HepG2 (cell line): Measurements from ENCODE around the gene PFKFB4. TPM values are rescaled to one million over a fixed set of nuclear protein-coding genes. Genes with fewer than 3 reads are reported as not detected.

Experiments used
- ATAC-seq: fragments of 200-7000 bp; cut with Tn5 transposase; 3 replicates; pipeline ENCODE4 v1.9.1; 2020; ENCODE audit warnings: mild to moderate bottlenecking, moderate library complexity
- BruUV-seq: library from RNA; stranded (reverse); fragments of 400-500 nt; replicated peaks from 2 replicates; lab custom pipeline; 2021; lab: Mats Ljungman, UMichigan
- CTCF ChIA-PET: fragments of 300-600 bp; formaldehyde crosslinking; extraction: SDS; loops from one replicate; lab custom pipeline; 2021; ENCODE audit warnings: low total read pairs, inconsistent platforms, low intra/inter-chr PET ratio; lab: Yijun Ruan, JAX
- POLR2A ChIA-PET: fragments of 350-600 bp; sonication (Branson Sonifier 250); formaldehyde crosslinking; loops from one replicate; lab custom pipeline; 2020; ENCODE audit warnings: antibody characterized with exemption, inconsistent platforms; lab: Yijun Ruan, JAX
- DNase-seq: peaks from one replicate; pipeline ENCODE4 v3.0.0-alpha.2; 2015; ENCODE audit warnings: low spot score
- FAIRE-seq: peaks from 3 replicates; lab custom pipeline; 2011; peaks lifted over from hg19 to GRCh38; lab: Jason Lieb, UNC
- H2AFZ ChIP-seq: one replicate; pipeline ENCODE4 v1.6.1; 2011; ENCODE audit warnings: low read length, inconsistent platforms
- H3K27ac ChIP-seq: fragments of 300-600 bp; 3 replicates; pipeline ENCODE4 v1.8.0; 2011; ENCODE audit warnings: mixed run types, mild to moderate bottlenecking, mixed read lengths, low read length, inconsistent platforms; ENCODE audit not compliant: insufficient read depth; ENCODE audit errors: extremely low read length
- H3K27me3 ChIP-seq, 2 experiments: fragments of 200-600 bp in 1 of 2; 2 replicates in 1 of 2; 3 replicates in 1 of 2; pipeline versions ENCODE4 v1.6.0 to v1.8.0; 2011; ENCODE audit warnings: low read length in 2 of 2, mild to moderate bottlenecking in 2 of 2, moderate library complexity in 2 of 2, inconsistent platforms in 1 of 2; ENCODE audit not compliant: insufficient read depth in 2 of 2, control insufficient read depth in 1 of 2
- H3K36me3 ChIP-seq, 2 experiments: fragments of 200-600 bp in 1 of 2; replicated peaks in 1 of 2; 2 replicates in 1 of 2; 3 replicates in 1 of 2; pipeline versions ENCODE4 v1.5.1 to v1.8.0; 2011; ENCODE audit warnings: low read length in 2 of 2, inconsistent platforms in 1 of 2; ENCODE audit not compliant: insufficient read depth in 2 of 2, control insufficient read depth in 1 of 2
- H3K4me1 ChIP-seq: 2 replicates; pipeline ENCODE4 v1.5.1; 2012; ENCODE audit warnings: low read length, inconsistent platforms; ENCODE audit not compliant: insufficient read depth
- H3K4me2 ChIP-seq: 2 replicates; pipeline ENCODE4 v1.6.0; 2011; ENCODE audit warnings: low read depth, low read length, inconsistent platforms
- H3K4me3 ChIP-seq, 3 experiments: fragments of 200-600 bp in 1 of 3; sonication (generic), shearing (Covaris generic) in 1 of 3; replicated peaks in 1 of 3; 2 replicates each; pipeline ENCODE4 v1.5.1; 2011 to 2016; ENCODE audit warnings: low read length in 3 of 3, inconsistent platforms in 2 of 3, low read depth in 2 of 3, mild to moderate bottlenecking in 2 of 3, control low read depth in 1 of 3, mixed read lengths in 1 of 3; ENCODE audit not compliant: insufficient read depth in 1 of 3
- H3K79me2 ChIP-seq: one replicate; pipeline ENCODE4 v1.6.1; 2011; ENCODE audit warnings: low read length, inconsistent platforms; ENCODE audit not compliant: insufficient read depth
- H3K9ac ChIP-seq: 2 replicates; pipeline ENCODE4 v1.6.0; 2011; ENCODE audit warnings: mild to moderate bottlenecking, low read depth, low read length, inconsistent platforms; ENCODE audit not compliant: insufficient read depth
- H3K9me3 ChIP-seq: 2 replicates; pipeline ENCODE4 v1.5.1; 2012; ENCODE audit warnings: mild to moderate bottlenecking, low read length
- H4K20me1 ChIP-seq: 2 replicates; pipeline ENCODE4 v1.6.0; 2011; ENCODE audit warnings: inconsistent platforms, mild to moderate bottlenecking, low read length, moderate library complexity; ENCODE audit not compliant: insufficient read depth
- AKAP8 ChIP-seq: sonication (generic); formaldehyde crosslinking; IDR thresholded peaks from 2 replicates; pipeline ENCODE4 v1.5.1; 2020; ENCODE audit warnings: mild to moderate bottlenecking, missing genetic modification reagents
- CSRNP2 ChIP-seq: sonication (generic); formaldehyde crosslinking; conservative IDR thresholded peaks from 2 replicates; pipeline ENCODE4 v1.8.0; 2022; ENCODE audit warnings: low read depth, missing genetic modification reagents
- ESRRA ChIP-seq: sonication (generic); formaldehyde crosslinking; IDR thresholded peaks from 2 replicates; pipeline ENCODE4 v1.5.1; 2020; ENCODE audit warnings: mild to moderate bottlenecking, low read depth, missing genetic modification reagents
- FOXK1 ChIP-seq: sonication (generic); formaldehyde crosslinking; IDR thresholded peaks from 2 replicates; pipeline ENCODE4 v1.4.0; 2020; ENCODE audit warnings: low read depth, missing genetic modification reagents, borderline replicate concordance
- HES4 ChIP-seq: sonication (generic); formaldehyde crosslinking; IDR thresholded peaks from 2 replicates; pipeline ENCODE4 v1.9.0; 2021; ENCODE audit warnings: mild to moderate bottlenecking, missing genetic modification reagents, borderline replicate concordance
- KAT7 ChIP-seq: IDR thresholded peaks from 2 replicates; pipeline ENCODE4 v1.6.1; 2018; ENCODE audit warnings: borderline replicate concordance, missing compliant biosample characterization
- MBNL3 ChIP-seq: fragments of 250-450 bp; sonication (Bioruptor Pico); conservative IDR thresholded peaks from 2 replicates; pipeline ENCODE4 v1.8.0; 2022; ENCODE audit warnings: mild to moderate bottlenecking, inconsistent platforms
- NFYB ChIP-seq: sonication (generic); formaldehyde crosslinking; IDR thresholded peaks from 2 replicates; pipeline ENCODE4 v1.4.0; 2020; ENCODE audit warnings: missing genetic modification reagents
- POLR2G ChIP-seq: fragments of 200-400 bp; formaldehyde crosslinking; IDR thresholded peaks from 2 replicates; pipeline ENCODE4 v1.6.1; 2018; ENCODE audit warnings: mild to moderate bottlenecking, low read depth, low read length, moderate library complexity
- TBX3 ChIP-seq: fragments of 450-650 bp; IDR thresholded peaks from 2 replicates; pipeline ENCODE4 v1.6.1; 2017; ENCODE audit warnings: antibody characterized with exemption, mild to moderate bottlenecking, inconsistent platforms, borderline replicate concordance
- ZFP1 ChIP-seq: IDR thresholded peaks from 2 replicates; pipeline ENCODE4 v1.6.1; 2016
- ZHX1 ChIP-seq: sonication (generic); formaldehyde crosslinking; IDR thresholded peaks from 2 replicates; pipeline ENCODE4 v1.8.1; 2022; ENCODE audit warnings: low read depth, mild to moderate bottlenecking, missing genetic modification reagents
- WGBS: methylation state at CpG from one replicate; pipeline ENCODE4 v1.1.6; 2017; ENCODE audit warnings: low lambda C conversion rate; 5-methylcytosine and 5-hydroxymethylcytosine counted together
- in situ Hi-C: cut with HindIII; loops from 2 replicates; pipeline ENCODE4 v1.10.0; 2017; ENCODE audit warnings: low pct_unique_long_range_greater_than_20kb; ENCODE audit not compliant: extremely low pct_ligation_motif_present
- intact Hi-C: fragments of 100-400 bp; cut with micrococcal nuclease; formaldehyde crosslinking; loops from one replicate; pipeline ENCODE4 v1.10.0; 2022; ENCODE audit not compliant: unreplicated experiment
- polyA plus RNA-seq, 8 experiments: library from polyadenylated mRNA; depleted of rRNA in 3 of 8; stranded (reverse) in 7 of 8; unstranded in 1 of 8; fragments of >200 nt; fragmentation: Illumina TruSeq in 4 of 8; extraction: Trizol in 4 of 8; gene quantifications; 2 replicates each; pipeline versions ENCODE4 v1.2.1 to v1.2.3, GENCODE V29; 2011 to 2016; ENCODE audit warnings: low read depth in 4 of 8, missing spikeins in 1 of 8, mixed read lengths in 1 of 8; ENCODE audit not compliant: insufficient read depth in 1 of 8
- total RNA-seq, 5 experiments: library from RNA; depleted of rRNA; stranded (reverse); fragments of >200 nt; fragmentation: Illumina TruSeq; extraction: Trizol; gene quantifications; 2 replicates each; pipeline ENCODE4 v1.2.3, GENCODE V29; 2016; ENCODE audit warnings: low read depth in 1 of 5
- TF ChIP-seq, protein P1 (sequence below), 2 experiments: IDR thresholded peaks; 2 replicates each; pipeline ENCODE4 v1.6.1; 2011 to 2012; ENCODE audit warnings: low read length in 2 of 2, borderline replicate concordance in 1 of 2, low read depth in 1 of 2, mild to moderate bottlenecking in 1 of 2, moderate library complexity in 1 of 2

Gene PFKFB4
- total and polyA plus RNA-seq, 2 of the 13 experiments (the other 11 are each of a cell fraction or from before 2014, with no cell fraction given): 7.1 to 103 TPM

DNA sequence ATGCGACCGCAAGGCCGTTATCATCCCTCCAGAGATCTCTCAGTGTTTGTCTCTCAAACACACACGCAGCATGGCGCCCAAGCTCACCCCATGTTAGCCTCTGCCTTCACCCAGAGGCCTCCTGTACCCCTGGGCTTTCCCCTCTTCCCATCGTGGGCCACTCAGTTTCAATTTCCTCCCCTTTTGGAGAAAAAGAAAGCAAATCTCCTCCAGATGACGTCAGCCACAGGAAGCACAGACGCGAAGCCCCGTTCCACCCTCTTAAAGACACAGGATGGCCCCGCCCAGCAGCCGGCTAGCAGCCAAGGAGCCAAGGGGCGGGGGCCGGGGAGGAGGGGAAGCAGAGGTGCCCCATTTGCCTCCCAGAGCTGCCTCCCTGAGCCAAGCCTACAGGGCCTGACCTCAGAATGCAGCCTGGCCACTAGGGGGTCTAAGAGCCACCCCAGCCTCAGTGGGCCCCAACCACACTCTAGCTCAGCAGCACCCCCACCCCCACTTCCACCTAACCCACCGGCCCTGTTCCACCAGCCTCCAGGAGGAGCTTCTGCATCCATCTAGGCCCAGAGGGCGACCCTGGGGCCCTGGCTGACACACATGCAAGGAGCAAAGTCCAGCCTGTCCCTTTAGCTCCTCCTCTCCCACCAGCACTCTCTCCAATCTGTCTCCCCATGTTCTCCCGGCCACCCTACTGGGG is 83.5 kb downstream of the PFKFB4 start:
- 1% methylated on average over 15 of the region's 17 CpGs for whole genome bisulfite sequencing
- Histone ChIP-seq H3K4me3 (peak overlapping the region; percentile 61 to 83 (median 65)), H3K9ac (peak overlapping the region; percentile 80), H3K9me3 (no peaks in the 10 kb centered on the region), H3K27ac (peak overlapping the region; percentile 89), H3K4me2 (peak overlapping the region; percentile 95), H2AFZ (no peak overlapping the region), H3K79me2 (peaks cover 4% of the 10 kb centered on the region), H3K36me3 (peaks cover 2 to 10% of the 10 kb centered on the region in 2 experiments; a peak in 1 of 5 replicates), H4K20me1 (no peaks in the 10 kb centered on the region), H3K4me1 (peaks cover 58% of the 10 kb centered on the region), H3K27me3 (no peaks in the 10 kb centered on the region; a peak in 1 of 5 replicates)
- in situ Hi-C loops (no loop called here), intact Hi-C loops (loop anchor here (2.0 kb wide), 2 partner anchors 34 to 84 kb away; partner anchors contain the start of gene PFKFB4)
- POLR2A ChIA-PET: interaction anchor here (0.8 to 3.2 kb wide), 43 partner anchors 8 to 661 kb away, joined by 3 to 41 read pairs (median 7); partner anchors contain the start of genes ATRIP, CCDC51, CDC25A and CELSR3
- peak; percentile 96 for DNase-seq
- peak; percentile 90 for ATAC-seq
- CTCF ChIA-PET: no interaction called here
- FAIRE-seq: peak; percentile 97
- TSS peak; percentile 80 for BruUV-seq
- TF ChIP-seq FOXK1 (CRISPR knock-in tag): peak; percentile 54; the same call in 1 of the 2 replicates
- TF ChIP-seq TBX3: peak; percentile 2; the same call in 1 of the 2 replicates
- 0 out of 2 replicates have a peak, but pooled peaks have one; percentile 71 for TF ChIP-seq ZFP1 (CRISPR knock-in tag)
- TF ChIP-seq, protein P1, sequence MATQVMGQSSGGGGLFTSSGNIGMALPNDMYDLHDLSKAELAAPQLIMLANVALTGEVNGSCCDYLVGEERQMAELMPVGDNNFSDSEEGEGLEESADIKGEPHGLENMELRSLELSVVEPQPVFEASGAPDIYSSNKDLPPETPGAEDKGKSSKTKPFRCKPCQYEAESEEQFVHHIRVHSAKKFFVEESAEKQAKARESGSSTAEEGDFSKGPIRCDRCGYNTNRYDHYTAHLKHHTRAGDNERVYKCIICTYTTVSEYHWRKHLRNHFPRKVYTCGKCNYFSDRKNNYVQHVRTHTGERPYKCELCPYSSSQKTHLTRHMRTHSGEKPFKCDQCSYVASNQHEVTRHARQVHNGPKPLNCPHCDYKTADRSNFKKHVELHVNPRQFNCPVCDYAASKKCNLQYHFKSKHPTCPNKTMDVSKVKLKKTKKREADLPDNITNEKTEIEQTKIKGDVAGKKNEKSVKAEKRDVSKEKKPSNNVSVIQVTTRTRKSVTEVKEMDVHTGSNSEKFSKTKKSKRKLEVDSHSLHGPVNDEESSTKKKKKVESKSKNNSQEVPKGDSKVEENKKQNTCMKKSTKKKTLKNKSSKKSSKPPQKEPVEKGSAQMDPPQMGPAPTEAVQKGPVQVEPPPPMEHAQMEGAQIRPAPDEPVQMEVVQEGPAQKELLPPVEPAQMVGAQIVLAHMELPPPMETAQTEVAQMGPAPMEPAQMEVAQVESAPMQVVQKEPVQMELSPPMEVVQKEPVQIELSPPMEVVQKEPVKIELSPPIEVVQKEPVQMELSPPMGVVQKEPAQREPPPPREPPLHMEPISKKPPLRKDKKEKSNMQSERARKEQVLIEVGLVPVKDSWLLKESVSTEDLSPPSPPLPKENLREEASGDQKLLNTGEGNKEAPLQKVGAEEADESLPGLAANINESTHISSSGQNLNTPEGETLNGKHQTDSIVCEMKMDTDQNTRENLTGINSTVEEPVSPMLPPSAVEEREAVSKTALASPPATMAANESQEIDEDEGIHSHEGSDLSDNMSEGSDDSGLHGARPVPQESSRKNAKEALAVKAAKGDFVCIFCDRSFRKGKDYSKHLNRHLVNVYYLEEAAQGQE (IDR thresholded peaks at IDR 0.05; ENCODE audit: borderline replicate concordance in 1 of 2, low read depth in 1 of 2, low read length in 2 of 2): peak in 1 of 2 experiments; percentile 51; a peak in 1 of 4 replicates
- peak; percentile 69; the same call in 1 of the 2 replicates for TF ChIP-seq ZHX1 (CRISPR knock-in tag)
- peak; percentile 89 for TF ChIP-seq POLR2G
- no peak for TF ChIP-seq CSRNP2 (CRISPR knock-in tag)
- peak; percentile 26; the same call in 1 of the 2 replicates for TF ChIP-seq KAT7
- peak; percentile 55; the same call in 1 of the 2 replicates for TF ChIP-seq AKAP8 (CRISPR knock-in tag)
- TF ChIP-seq NFYB (CRISPR knock-in tag): no peak
- TF ChIP-seq MBNL3 (CRISPR knock-in tag): no peak
- TF ChIP-seq HES4: peak; percentile 49; the same call in 1 of the 2 replicates
- peak; percentile 61; the same call in 1 of the 2 replicates for TF ChIP-seq ESRRA (CRISPR knock-in tag)
